ENCODE data around the gene NOTCH1. TPM values are rescaled to one million over a fixed set of nuclear protein-coding genes. Genes with fewer than 3 reads are reported as not detected.

The NOTCH1 gene
- total and polyA plus RNA-seq, 8 donors: 1.4 to 338 (median 19.1) TPM

GRCh38 chr9:136519263-136520052 is 26.4 kb downstream of the NOTCH1 start:
- Histone ChIP-seq H3K9me3 (no peaks in the 10 kb centered on the region), H3K4me1 (peaks cover 0 to 52% (median 8%) of the 10 kb centered on the region in 4 donors), H3K27me3 (no peaks in the 10 kb centered on the region), H3K4me3 (no peak overlapping the region), H3K27ac (peak overlapping the region in 1 of 5 donors; percentile 11), H3K36me3 (peaks cover 48 to 92% (median 87%) of the 10 kb centered on the region in 4 donors)
- TF ChIP-seq EP300 (IDR thresholded peaks at IDR 0.05) (no peak), POLR2AphosphoS5 (IDR thresholded peaks at IDR 0.05) (no peak)
- TF ChIP-seq, protein P1, sequence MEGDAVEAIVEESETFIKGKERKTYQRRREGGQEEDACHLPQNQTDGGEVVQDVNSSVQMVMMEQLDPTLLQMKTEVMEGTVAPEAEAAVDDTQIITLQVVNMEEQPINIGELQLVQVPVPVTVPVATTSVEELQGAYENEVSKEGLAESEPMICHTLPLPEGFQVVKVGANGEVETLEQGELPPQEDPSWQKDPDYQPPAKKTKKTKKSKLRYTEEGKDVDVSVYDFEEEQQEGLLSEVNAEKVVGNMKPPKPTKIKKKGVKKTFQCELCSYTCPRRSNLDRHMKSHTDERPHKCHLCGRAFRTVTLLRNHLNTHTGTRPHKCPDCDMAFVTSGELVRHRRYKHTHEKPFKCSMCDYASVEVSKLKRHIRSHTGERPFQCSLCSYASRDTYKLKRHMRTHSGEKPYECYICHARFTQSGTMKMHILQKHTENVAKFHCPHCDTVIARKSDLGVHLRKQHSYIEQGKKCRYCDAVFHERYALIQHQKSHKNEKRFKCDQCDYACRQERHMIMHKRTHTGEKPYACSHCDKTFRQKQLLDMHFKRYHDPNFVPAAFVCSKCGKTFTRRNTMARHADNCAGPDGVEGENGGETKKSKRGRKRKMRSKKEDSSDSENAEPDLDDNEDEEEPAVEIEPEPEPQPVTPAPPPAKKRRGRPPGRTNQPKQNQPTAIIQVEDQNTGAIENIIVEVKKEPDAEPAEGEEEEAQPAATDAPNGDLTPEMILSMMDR (IDR thresholded peaks at IDR 0.05): no peak
- DNase-seq: no peak
- intact Hi-C loops (cut with DNase I; ENCODE audit: low total_unique reads): no loop called here
- WGBS, 5 donors: 76 to 91% (median 82%) methylated on average over 13 to 32 of the region's 32 CpGs

- no peak for DNase-seq
- TF ChIP-seq, protein P1 (IDR thresholded peaks at IDR 0.05): no peak
- TF ChIP-seq EP300 (IDR thresholded peaks at IDR 0.05) (no peak), POLR2AphosphoS5 (IDR thresholded peaks at IDR 0.05) (no peak), POLR2A (IDR thresholded peaks at IDR 0.05) (no peak)
- peaks cover 55 to 98% (median 92%) of the 10 kb centered on the region in 4 donors for H3K36me3 ChIP-seq
- WGBS, 5 donors: 74 to 84% (median 82%) methylated on average over 11 to 18 of the region's 18 CpGs
- intact Hi-C loops (cut with DNase I; ENCODE audit: low total_unique reads): no loop called here
- no peaks in the 10 kb centered on the region for H3K27me3 ChIP-seq
- H3K9me3 ChIP-seq: no peaks in the 10 kb centered on the region
- H3K27ac ChIP-seq: no peak overlapping the region
- H3K4me3 ChIP-seq: no peak overlapping the region
- peaks cover 0 to 44% (median 8%) of the 10 kb centered on the region in 4 donors for H3K4me1 ChIP-seq
These were observed 27.2 kb downstream of the NOTCH1 start for GRCh38 chr9:136518623-136519022.

- 85 to 96% (median 90%) methylated on average over 12 to 17 of the region's 17 CpGs for WGBS, 5 donors
- intact Hi-C loops (cut with DNase I; ENCODE audit: low total_unique reads): no loop called here
- Histone ChIP-seq H3K27ac (no peak overlapping the region), H3K36me3 (peaks cover 52 to 98% (median 92%) of the 10 kb centered on the region in 4 donors), H3K27me3 (no peaks in the 10 kb centered on the region), H3K4me3 (no peak overlapping the region), H3K9me3 (no peaks in the 10 kb centered on the region), H3K4me1 (peaks cover 0 to 37% (median 8%) of the 10 kb centered on the region in 4 donors)
- no peak for DNase-seq
- TF ChIP-seq, protein P1 (IDR thresholded peaks at IDR 0.05): no peak
- TF ChIP-seq EP300 (IDR thresholded peaks at IDR 0.05) (no peak), POLR2AphosphoS5 (IDR thresholded peaks at IDR 0.05) (no peak), POLR2A (IDR thresholded peaks at IDR 0.05) (no peak)
These were observed 27.9 kb downstream of the NOTCH1 start for GRCh38 chr9:136517950-136518349.

GRCh38 chr9:136517012-136517743 is 28.7 kb downstream of the NOTCH1 start:
- H3K9me3 ChIP-seq: no peaks in the 10 kb centered on the region
- H3K36me3 ChIP-seq: peaks cover 50 to 98% (median 92%) of the 10 kb centered on the region in 4 donors
- H3K27me3 ChIP-seq: no peaks in the 10 kb centered on the region
- peaks cover 0 to 29% (median 5%) of the 10 kb centered on the region in 4 donors for H3K4me1 ChIP-seq
- WGBS, 5 donors: 89 to 94% (median 90%) methylated on average over 18 to 37 of the region's 37 CpGs
- intact Hi-C loops (cut with DNase I; ENCODE audit: low total_unique reads): no loop called here
- no peak overlapping the region for H3K27ac ChIP-seq
- no peak overlapping the region for H3K4me3 ChIP-seq
- DNase-seq: no peak
- TF ChIP-seq EP300 (IDR thresholded peaks at IDR 0.05) (no peak), POLR2AphosphoS5 (IDR thresholded peaks at IDR 0.05) (no peak), POLR2A (IDR thresholded peaks at IDR 0.05) (no peak)
- TF ChIP-seq, protein P1 (IDR thresholded peaks at IDR 0.05): no peak
